PC-3 (cell line): ENCODE data around the gene ARHGEF7. TPM values are rescaled to one million over a fixed set of nuclear protein-coding genes. Genes with fewer than 3 reads are reported as not detected.

Source experiments
- ATAC-seq: fragments of 200-7000 bp; cut with Tn5 transposase; 2 replicates; pipeline ENCODE4 v1.9.1; 2020; ENCODE audit warnings: mild to moderate bottlenecking, moderate library complexity
- BruUV-seq: library from RNA; stranded (reverse); fragments of 400-500 nt; replicated peaks from 2 replicates; lab custom pipeline; 2021; lab: Mats Ljungman, UMichigan
- CTCF ChIA-PET: fragments of 300-600 bp; sonication (Branson Sonifier 250); formaldehyde crosslinking; loops from one replicate; lab custom pipeline; 2022; ENCODE audit warnings: antibody characterized with exemption; lab: Charles Lee
- POLR2A ChIA-PET: fragments of 300-600 bp; sonication (Branson Sonifier 250); formaldehyde crosslinking; loops from one replicate; lab custom pipeline; 2022; ENCODE audit warnings: antibody characterized with exemption; ENCODE audit not compliant: unreplicated experiment; lab: Charles Lee
- DNase-seq: peaks from one replicate; pipeline ENCODE4 v3.0.0-alpha.2; 2015
- H2AFZ ChIP-seq: fragments of 300-600 bp; sonication (generic); 2 replicates; pipeline ENCODE4 v1.6.0; 2016; ENCODE audit warnings: antibody characterized with exemption, low read length
- H3F3A ChIP-seq: fragments of 300-600 bp; sonication (generic); one replicate; pipeline ENCODE4 v1.6.0; 2017; ENCODE audit warnings: antibody characterized with exemption, low read length, control low read depth, mild to moderate bottlenecking; ENCODE audit not compliant: unreplicated experiment
- H3K27ac ChIP-seq: fragments of 300-600 bp; sonication (generic); 2 replicates; pipeline ENCODE4 v1.5.1; 2016; ENCODE audit warnings: mild to moderate bottlenecking, low read length
- H3K27me3 ChIP-seq: fragments of 300-600 bp; sonication (generic); 2 replicates; pipeline ENCODE4 v1.6.1; 2016; ENCODE audit warnings: low read length, mixed read lengths
- H3K36me3 ChIP-seq: fragments of 300-600 bp; sonication (generic); 2 replicates; pipeline ENCODE4 v1.6.1; 2016; ENCODE audit warnings: low read depth, mixed run types, low read length, mixed read lengths
- H3K4me1 ChIP-seq: fragments of 300-600 bp; sonication (generic); 2 replicates; pipeline ENCODE4 v1.5.1; 2016; ENCODE audit warnings: low read length; ENCODE audit not compliant: insufficient read depth
- H3K4me2 ChIP-seq: fragments of 300-600 bp; sonication (generic); 2 replicates; pipeline ENCODE4 v1.6.0; 2016; ENCODE audit warnings: low read length
- H3K4me3 ChIP-seq: fragments of 300-600 bp; sonication (generic); 2 replicates; pipeline ENCODE4 v1.5.1; 2016; ENCODE audit warnings: mild to moderate bottlenecking, low read length, mixed read lengths
- H3K79me2 ChIP-seq: fragments of 300-600 bp; sonication (generic); 2 replicates; pipeline ENCODE4 v1.6.1; 2017; ENCODE audit warnings: low read length, mixed read lengths
- H3K9ac ChIP-seq: fragments of 300-600 bp; sonication (generic); 2 replicates; pipeline ENCODE4 v1.6.0; 2016; ENCODE audit warnings: mild to moderate bottlenecking, low read length
- H3K9me2 ChIP-seq: fragments of 300-600 bp; sonication (generic); replicated peaks from 2 replicates; pipeline ENCODE4 v1.6.1; 2016; ENCODE audit warnings: mixed run types, low read length, mixed read lengths
- H3K9me3 ChIP-seq: fragments of 300-600 bp; sonication (generic); 2 replicates; pipeline ENCODE4 v1.6.1; 2016; ENCODE audit warnings: low read length, mixed read lengths
- H4K20me1 ChIP-seq: fragments of 300-600 bp; sonication (generic); 2 replicates; pipeline ENCODE4 v1.6.1; 2016; ENCODE audit warnings: low read length, mixed read lengths
- CTCF ChIP-seq: fragments of 300-600 bp; sonication (generic); conservative IDR thresholded peaks from 2 replicates; pipeline ENCODE4 v1.5.1; 2017; ENCODE audit warnings: antibody characterized with exemption, low read depth, mild to moderate bottlenecking, low read length
- EZH2 ChIP-seq: fragments of 300-600 bp; sonication (generic); IDR thresholded peaks from one replicate; pipeline ENCODE4 v1.6.1; 2017; ENCODE audit warnings: antibody characterized with exemption, mild to moderate bottlenecking, low read length; ENCODE audit not compliant: unreplicated experiment
- EZH2phosphoT487 ChIP-seq: fragments of 300-600 bp; sonication (generic); IDR thresholded peaks from 2 replicates; pipeline ENCODE4 v1.6.1; 2018; ENCODE audit warnings: mild to moderate bottlenecking, antibody characterized with exemption, low read length, borderline replicate concordance
- intact Hi-C: fragments of 100-400 bp; cut with micrococcal nuclease; formaldehyde crosslinking; loops from 2 replicates; pipeline ENCODE4 v1.9.0; 2023
- total RNA-seq: library from RNA; depleted of rRNA; stranded (reverse); fragments of >200 nt; gene quantifications from 2 replicates; pipeline ENCODE4 v1.2.3, GENCODE V29; 2014

ARHGEF7 gene
- total RNA-seq, 1 experiment from 2014 or later, result 14.7 TPM

GRCh38 chr13:111213964-111214726 is 99.0 kb downstream of the ARHGEF7 start:
- ATAC-seq (no peak), DNase-seq (no peak)
- Histone ChIP-seq H3K27ac (no peak overlapping the region), H4K20me1 (0 out of 2 replicates have a peak, but pooled peaks cover 5% of the 10 kb centered on the region), H3K4me2 (no peak overlapping the region), H3K79me2 (peaks cover 78% of the 10 kb centered on the region), H3K27me3 (no peaks in the 10 kb centered on the region), H3F3A (no peaks in the 10 kb centered on the region), H3K9me3 (no peaks in the 10 kb centered on the region), H3K36me3 (no peaks in the 10 kb centered on the region), H3K9ac (no peak overlapping the region), H3K9me2 (no peaks in the 10 kb centered on the region), H3K4me1 (peaks cover 10% of the 10 kb centered on the region; the same call in 1 of the 2 replicates), H3K4me3 (no peak overlapping the region), H2AFZ (no peak overlapping the region)
- BruUV-seq, result no TSS peak
- no peak for TF ChIP-seq EZH2phosphoT487
- TF ChIP-seq CTCF, result no peak
- TF ChIP-seq EZH2, result no peak
- ChIA-PET POLR2A (interaction anchor here (0.7 kb wide), 1 partner anchor 34 kb away, joined by 3 read pairs; no protein-coding TSS in a partner anchor), CTCF (interaction anchor here (1.7 kb wide), 1 partner anchor 146 kb away, joined by 5 read pairs; no protein-coding TSS in a partner anchor)
- intact Hi-C loops, result loop anchor here (10.0 kb wide), 1 partner anchor 299 kb away; the partner anchor contains the start of gene ANKRD10

- CTCF ChIA-PET, result interaction anchor here (0.6 to 1.7 kb wide), 2 partner anchors 57 to 148 kb away, joined by 4 to 5 read pairs; no protein-coding TSS in a partner anchor
- DNase-seq (no peak), ATAC-seq (peak; percentile 22; the same call in 1 of the 2 replicates)
- H3K79me2 ChIP-seq, result peaks cover 66% of the 10 kb centered on the region
- POLR2A ChIA-PET, result interaction anchor here (0.7 kb wide), 1 partner anchor 35 kb away, joined by 3 read pairs; no protein-coding TSS in a partner anchor
- TF ChIP-seq EZH2phosphoT487, result no peak
- TF ChIP-seq CTCF, result no peak
- no peak for TF ChIP-seq EZH2
- H3F3A ChIP-seq, result no peaks in the 10 kb centered on the region
- intact Hi-C loops, result loop anchor here (10.0 kb wide), 1 partner anchor 301 kb away; the partner anchor contains the start of gene ANKRD10
- no peak overlapping the region for H3K9ac ChIP-seq
- H2AFZ ChIP-seq, result no peak overlapping the region
- H3K9me2 ChIP-seq, result no peaks in the 10 kb centered on the region
- no peaks in the 10 kb centered on the region for H3K9me3 ChIP-seq
- H3K27ac ChIP-seq, result no peak overlapping the region
- no TSS peak for BruUV-seq
- no peaks in the 10 kb centered on the region for H3K27me3 ChIP-seq
- H3K4me3 ChIP-seq, result no peak overlapping the region
- 0 out of 2 replicates have a peak, but pooled peaks cover 5% of the 10 kb centered on the region for H4K20me1 ChIP-seq
- no peaks in the 10 kb centered on the region for H3K36me3 ChIP-seq
- H3K4me1 ChIP-seq, result peaks cover 5% of the 10 kb centered on the region; the same call in 1 of the 2 replicates
- no peak overlapping the region for H3K4me2 ChIP-seq
Observed at GRCh38 chr13:111215081-111216047, 100.3 kb downstream of the ARHGEF7 start.
